Measurements from ENCODE around the gene GPR37L1.

DNA sequence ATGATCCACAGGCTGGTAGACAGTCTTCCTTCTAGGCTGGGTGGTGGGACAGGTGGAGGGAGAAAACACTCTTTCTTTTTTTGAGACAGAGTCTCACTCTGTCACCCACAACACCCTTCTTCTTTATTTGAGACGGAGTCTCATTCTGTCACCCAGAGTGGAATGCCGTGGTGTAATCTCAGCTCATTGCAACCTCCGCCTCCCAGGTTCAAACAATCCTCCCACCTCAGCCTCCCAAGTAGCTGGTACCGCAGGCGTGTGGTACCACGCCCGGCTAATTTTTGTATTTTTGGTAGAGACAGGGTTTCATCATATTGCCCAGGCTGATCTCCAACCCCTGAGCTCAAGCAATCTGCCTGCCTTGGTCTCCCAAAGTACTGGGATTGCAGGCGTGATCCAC, 2.9 kb downstream of the GPR37L1 start:
- TF ChIP-seq, protein P1, sequence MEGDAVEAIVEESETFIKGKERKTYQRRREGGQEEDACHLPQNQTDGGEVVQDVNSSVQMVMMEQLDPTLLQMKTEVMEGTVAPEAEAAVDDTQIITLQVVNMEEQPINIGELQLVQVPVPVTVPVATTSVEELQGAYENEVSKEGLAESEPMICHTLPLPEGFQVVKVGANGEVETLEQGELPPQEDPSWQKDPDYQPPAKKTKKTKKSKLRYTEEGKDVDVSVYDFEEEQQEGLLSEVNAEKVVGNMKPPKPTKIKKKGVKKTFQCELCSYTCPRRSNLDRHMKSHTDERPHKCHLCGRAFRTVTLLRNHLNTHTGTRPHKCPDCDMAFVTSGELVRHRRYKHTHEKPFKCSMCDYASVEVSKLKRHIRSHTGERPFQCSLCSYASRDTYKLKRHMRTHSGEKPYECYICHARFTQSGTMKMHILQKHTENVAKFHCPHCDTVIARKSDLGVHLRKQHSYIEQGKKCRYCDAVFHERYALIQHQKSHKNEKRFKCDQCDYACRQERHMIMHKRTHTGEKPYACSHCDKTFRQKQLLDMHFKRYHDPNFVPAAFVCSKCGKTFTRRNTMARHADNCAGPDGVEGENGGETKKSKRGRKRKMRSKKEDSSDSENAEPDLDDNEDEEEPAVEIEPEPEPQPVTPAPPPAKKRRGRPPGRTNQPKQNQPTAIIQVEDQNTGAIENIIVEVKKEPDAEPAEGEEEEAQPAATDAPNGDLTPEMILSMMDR (IDR thresholded peaks at IDR 0.05) = no peak
- no peak for TF ChIP-seq POLR2A (IDR thresholded peaks at IDR 0.05)
- no peak for TF ChIP-seq POLR2AphosphoS5 (IDR thresholded peaks at IDR 0.05)
